Stomach (tissue), 9 donors: ENCODE measurements around the gene TCIRG1. TPM values are rescaled to one million over a fixed set of nuclear protein-coding genes. Genes with fewer than 3 reads are reported as not detected.

ENCODE experiments used
- DNase-seq, 2 donors: peaks; one replicate each; pipeline versions ENCODE4 v3.0.0 to v3.0.0-alpha.2; 2013 to 2019
- H3K27ac ChIP-seq, 5 donors: fragments of 200-600 bp in 4 of 5; sonication (generic) in 4 of 5; one replicate each; pipeline ENCODE4 v1.5.1; 2013 to 2019; ENCODE audit warnings: mild to moderate bottlenecking in 1 of 5, moderate library complexity in 1 of 5
- H3K27me3 ChIP-seq, 3 donors: fragments of 200-600 bp; sonication (generic); one replicate each; pipeline ENCODE4 v1.5.1; 2017 to 2019; ENCODE audit warnings: mixed run types in 1 of 3
- H3K36me3 ChIP-seq, 4 donors: fragments of 200-600 bp; sonication (generic); 1 replicate in 3 of 4; 2 replicates in 1 of 4; pipeline ENCODE4 v1.5.1; 2016 to 2019
- H3K4me1 ChIP-seq, 4 donors: fragments of 200-600 bp; sonication (generic); one replicate each; pipeline ENCODE4 v1.5.1; 2016 to 2019
- H3K4me3 ChIP-seq, 4 donors: fragments of 200-600 bp; sonication (generic) in 3 of 4; one replicate each; pipeline ENCODE4 v1.5.1; 2016 to 2019; ENCODE audit warnings: mild to moderate bottlenecking in 1 of 4
- H3K9me3 ChIP-seq, 4 donors: fragments of 200-600 bp; sonication (generic); one replicate each; pipeline ENCODE4 v1.5.1; 2016 to 2019
- EP300 ChIP-seq: sonication (generic); formaldehyde crosslinking; IDR thresholded peaks from one replicate; pipeline ENCODE4 v1.6.1; 2017; ENCODE audit warnings: antibody characterized with exemption
- POLR2A ChIP-seq, 4 donors: fragments of 450-650 bp; IDR thresholded peaks; one replicate each; pipeline ENCODE4 v1.6.1; 2016; ENCODE audit warnings: antibody characterized with exemption in 4 of 4, control low read depth in 2 of 4, mild to moderate bottlenecking in 1 of 4, moderate library complexity in 1 of 4
- POLR2AphosphoS5 ChIP-seq, 3 donors: sonication (generic); formaldehyde crosslinking; IDR thresholded peaks; one replicate each; pipeline ENCODE4 v1.6.1; 2016; ENCODE audit warnings: antibody characterized with exemption in 3 of 3
- WGBS, 5 donors: extraction: QIAGEN DNeasy Blood & Tissue Kit in 3 of 5; methylation state at CpG; one replicate each; pipeline versions ENCODE4 v1.1.5 to v1.1.7; 2013 to 2018; 5-methylcytosine and 5-hydroxymethylcytosine counted together
- intact Hi-C: fragments of 100-400 bp; cut with DNase I; formaldehyde crosslinking; loops from one replicate; pipeline ENCODE4 v1.15.1; 2023; ENCODE audit warnings: low total_unique reads
- polyA plus RNA-seq, 3 donors: library from polyadenylated mRNA; stranded (reverse); fragments of 200-250 nt; gene quantifications; one replicate each; pipeline ENCODE4 v1.2.3, GENCODE V29; 2013
- total RNA-seq, 5 donors: library from RNA; depleted of rRNA; stranded (reverse); fragments of >200 nt; gene quantifications; one replicate each; pipeline versions ENCODE4 v1.1.0 to v1.2.3, GENCODE V29; 2014 to 2016
- TF ChIP-seq, protein P1 (sequence below), 7 experiments: fragments of 450-650 bp in 4 of 7; fragments of 200-600 bp in 3 of 7; sonication (generic) in 3 of 7; IDR thresholded peaks; one replicate each; pipeline ENCODE4 v1.5.1; 2016 to 2019; ENCODE audit warnings: antibody characterized with exemption in 7 of 7, control low read depth in 2 of 7, mild to moderate bottlenecking in 1 of 7
- donor health status: healthy with polysubstance abuse.
- donor health status: Bipolar disorder and iron deficiency.
- donor health status: healthy.

TCIRG1 gene
- total and polyA plus RNA-seq, 8 donors = 46.3 to 835 (median 192) TPM

DNA sequence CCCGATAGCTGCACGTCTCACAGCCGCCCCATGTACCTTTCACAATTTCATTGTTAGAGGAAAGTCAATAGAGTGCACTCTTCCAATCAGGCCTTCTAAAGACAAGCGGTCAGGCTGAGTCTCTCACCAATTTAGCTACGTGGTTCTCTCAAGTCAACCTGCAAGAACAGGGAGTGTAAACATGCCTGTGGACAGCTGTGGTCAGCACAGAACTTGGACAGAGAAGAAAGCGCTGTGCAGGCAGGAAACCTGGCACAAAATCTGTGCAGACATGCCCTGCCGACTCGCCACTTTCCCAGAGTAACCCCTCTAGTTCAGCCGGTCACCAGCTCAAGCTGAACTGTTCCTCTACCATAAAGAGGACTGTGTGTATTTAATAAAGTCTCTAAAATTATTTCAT is 42.9 kb downstream of the TCIRG1 start:
- Histone ChIP-seq H3K4me3 (no peak overlapping the region), H3K27ac (peak overlapping the region; percentile 40 to 66 (median 42)), H3K9me3 (no peaks in the 10 kb centered on the region), H3K36me3 (peaks cover 12 to 40% (median 29%) of the 10 kb centered on the region in 4 donors), H3K27me3 (no peaks in the 10 kb centered on the region), H3K4me1 (peaks cover 20 to 53% (median 41%) of the 10 kb centered on the region in 4 donors)
- 26 to 55% (median 40%) methylated on average over 9 of the region's 9 CpGs for WGBS, 5 donors
- peak in 1 of 2 donors; percentile 79 for DNase-seq
- TF ChIP-seq POLR2AphosphoS5 (IDR thresholded peaks at IDR 0.05) = peak; percentile 28 to 55 (median 49)
- no peak for TF ChIP-seq EP300
- TF ChIP-seq, protein P1, sequence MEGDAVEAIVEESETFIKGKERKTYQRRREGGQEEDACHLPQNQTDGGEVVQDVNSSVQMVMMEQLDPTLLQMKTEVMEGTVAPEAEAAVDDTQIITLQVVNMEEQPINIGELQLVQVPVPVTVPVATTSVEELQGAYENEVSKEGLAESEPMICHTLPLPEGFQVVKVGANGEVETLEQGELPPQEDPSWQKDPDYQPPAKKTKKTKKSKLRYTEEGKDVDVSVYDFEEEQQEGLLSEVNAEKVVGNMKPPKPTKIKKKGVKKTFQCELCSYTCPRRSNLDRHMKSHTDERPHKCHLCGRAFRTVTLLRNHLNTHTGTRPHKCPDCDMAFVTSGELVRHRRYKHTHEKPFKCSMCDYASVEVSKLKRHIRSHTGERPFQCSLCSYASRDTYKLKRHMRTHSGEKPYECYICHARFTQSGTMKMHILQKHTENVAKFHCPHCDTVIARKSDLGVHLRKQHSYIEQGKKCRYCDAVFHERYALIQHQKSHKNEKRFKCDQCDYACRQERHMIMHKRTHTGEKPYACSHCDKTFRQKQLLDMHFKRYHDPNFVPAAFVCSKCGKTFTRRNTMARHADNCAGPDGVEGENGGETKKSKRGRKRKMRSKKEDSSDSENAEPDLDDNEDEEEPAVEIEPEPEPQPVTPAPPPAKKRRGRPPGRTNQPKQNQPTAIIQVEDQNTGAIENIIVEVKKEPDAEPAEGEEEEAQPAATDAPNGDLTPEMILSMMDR (IDR thresholded peaks at IDR 0.05) = no peak
- TF ChIP-seq POLR2A (IDR thresholded peaks at IDR 0.05) = no peak
- intact Hi-C loops = loop anchor here (5.0 kb wide), 1 partner anchor 126 kb away; no protein-coding TSS in a partner anchor

DNA sequence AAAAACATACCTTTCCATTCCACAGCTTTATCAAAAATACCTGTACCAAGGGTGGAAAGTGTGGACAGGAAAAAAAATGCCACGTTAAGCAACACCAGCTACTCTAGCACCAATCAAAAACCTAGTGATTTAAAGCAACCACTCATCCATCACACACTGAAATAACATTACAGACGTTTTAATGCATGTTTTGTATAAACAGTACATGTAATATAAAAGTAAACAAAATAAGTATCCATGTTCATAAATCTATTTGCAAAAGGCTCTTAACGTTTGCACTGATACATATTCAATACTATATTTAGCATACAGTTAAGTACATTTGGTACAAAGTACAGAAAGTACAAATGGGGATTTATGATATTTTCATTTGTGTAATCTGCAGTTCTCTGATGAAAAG is 43.7 kb downstream of the TCIRG1 start:
- WGBS, 5 donors = 17 to 24% (median 21%) methylated on average over 3 of the region's 3 CpGs
- Histone ChIP-seq H3K36me3 (peaks cover 12 to 33% (median 28%) of the 10 kb centered on the region in 4 donors), H3K27ac (peak overlapping the region in 4 of 5 donors; percentile 27 to 66 (median 44)), H3K9me3 (no peaks in the 10 kb centered on the region), H3K4me3 (no peak overlapping the region), H3K4me1 (peaks cover 20 to 45% (median 33%) of the 10 kb centered on the region in 4 donors), H3K27me3 (no peaks in the 10 kb centered on the region)
- DNase-seq = no peak
- intact Hi-C loops = loop anchor here (5.0 kb wide), 1 partner anchor 125 kb away; no protein-coding TSS in a partner anchor
- TF ChIP-seq EP300 = no peak
- TF ChIP-seq, protein P1 (IDR thresholded peaks at IDR 0.05) = no peak
- no peak for TF ChIP-seq POLR2A (IDR thresholded peaks at IDR 0.05)
- no peak for TF ChIP-seq POLR2AphosphoS5 (IDR thresholded peaks at IDR 0.05)

DNA sequence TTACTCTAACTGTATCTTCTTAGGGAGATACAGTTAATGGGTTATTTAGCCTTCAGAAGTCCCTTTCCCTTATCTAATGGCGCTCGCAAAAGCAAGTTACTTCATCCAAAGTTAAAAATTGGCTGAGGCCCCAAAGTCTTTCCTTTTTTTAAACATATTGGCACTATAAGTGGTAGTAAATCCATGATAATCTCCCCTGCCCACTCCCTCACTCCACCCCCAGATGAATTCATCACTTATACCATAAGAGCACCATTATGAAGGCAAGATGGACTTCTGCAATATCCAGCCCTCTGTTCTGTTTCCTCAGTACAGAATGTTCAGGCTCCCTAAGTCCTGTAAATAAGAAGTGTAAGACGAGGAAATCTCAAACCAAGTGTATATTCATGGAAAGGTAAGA is 44.7 kb downstream of the TCIRG1 start:
- TF ChIP-seq, protein P1 (IDR thresholded peaks at IDR 0.05) = no peak
- TF ChIP-seq EP300 (no peak), POLR2AphosphoS5 (IDR thresholded peaks at IDR 0.05) (peak in 1 of 3 donors; percentile 20), POLR2A (IDR thresholded peaks at IDR 0.05) (no peak)
- WGBS, 5 donors = 44 to 76% (median 58%) methylated on average over 3 of the region's 3 CpGs
- H3K27me3 ChIP-seq = no peaks in the 10 kb centered on the region
- intact Hi-C loops = loop anchor here (5.0 kb wide), 1 partner anchor 124 kb away; no protein-coding TSS in a partner anchor
- H3K36me3 ChIP-seq = peaks cover 12 to 32% (median 26%) of the 10 kb centered on the region in 4 donors
- DNase-seq = no peak
- peak overlapping the region in 2 of 5 donors; percentile 11 to 66 for H3K27ac ChIP-seq
- H3K4me1 ChIP-seq = peaks cover 12 to 41% (median 26%) of the 10 kb centered on the region in 4 donors
- no peak overlapping the region for H3K4me3 ChIP-seq
- no peaks in the 10 kb centered on the region for H3K9me3 ChIP-seq

DNA sequence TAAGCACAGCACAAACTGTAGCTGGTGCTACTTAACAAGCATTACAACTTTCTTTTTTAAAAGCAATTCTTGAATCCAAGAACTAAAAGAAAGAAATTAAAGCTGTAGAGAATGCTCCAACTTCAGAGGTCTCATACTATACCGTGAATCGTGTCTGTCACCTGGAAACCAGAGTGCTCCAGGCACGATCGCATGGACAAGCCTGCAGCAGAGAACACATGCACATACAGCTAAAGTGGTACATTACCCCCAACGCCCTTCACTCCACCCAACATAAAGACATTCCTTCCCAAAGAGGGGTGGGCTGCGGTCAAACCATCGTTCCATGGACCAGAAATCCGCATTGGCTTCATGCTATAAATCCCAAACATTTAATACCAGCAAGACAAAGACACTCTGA is 50.9 kb downstream of the TCIRG1 start:
- Histone ChIP-seq H3K27ac (peak overlapping the region in 2 of 5 donors; percentile 20 to 73), H3K36me3 (peaks cover 0 to 11% (median 8%) of the 10 kb centered on the region in 4 donors), H3K4me3 (no peak overlapping the region), H3K27me3 (no peaks in the 10 kb centered on the region), H3K9me3 (no peaks in the 10 kb centered on the region), H3K4me1 (peaks cover 13 to 59% (median 31%) of the 10 kb centered on the region in 4 donors)
- WGBS, 5 donors = 70 to 76% (median 76%) methylated on average over 8 of the region's 8 CpGs
- DNase-seq = no peak
- intact Hi-C loops = no loop called here
- TF ChIP-seq POLR2A (IDR thresholded peaks at IDR 0.05) (no peak), EP300 (no peak), POLR2AphosphoS5 (IDR thresholded peaks at IDR 0.05) (no peak)
- TF ChIP-seq, protein P1 (IDR thresholded peaks at IDR 0.05) = no peak
